CD8-positive, alpha-beta memory T cell (primary cell): Measurements from ENCODE around the gene GSTA3. TPM values are rescaled to one million over a fixed set of nuclear protein-coding genes. Genes with fewer than 3 reads are reported as not detected.
"Not testable (repeated sequence)": the region's sequence is repeated elsewhere in the genome, so short reads cannot be mapped to it uniquely, and the experiment has no call there.

Source experiments
- CTCF ChIA-PET: fragments of 350-600 bp; sonication (Branson Sonifier 250); formaldehyde crosslinking; loops from one replicate; lab custom pipeline; 2021; ENCODE audit warnings: antibody characterized with exemption; lab: Charles Lee
- POLR2A ChIA-PET: fragments of 350-600 bp; sonication (Branson Sonifier 250); formaldehyde crosslinking; loops from one replicate; lab custom pipeline; 2021; ENCODE audit warnings: antibody characterized with exemption; lab: Charles Lee
- DNase-seq, 5 donors: peaks; one replicate each; pipeline versions ENCODE4 v3.0.0 to v3.0.0-alpha.2; 2020 to 2022; ENCODE audit warnings: mixed read lengths in 1 of 5
- H3K27ac ChIP-seq: one replicate; pipeline ENCODE4 v1.7.0; 2013; ENCODE audit warnings: low read depth, mild to moderate bottlenecking, low read length, moderate library complexity
- H3K27me3 ChIP-seq: 2 replicates; pipeline ENCODE4 v1.7.0; 2013; ENCODE audit warnings: low read length, mild to moderate bottlenecking; ENCODE audit not compliant: insufficient read depth, poor library complexity, severe bottlenecking
- H3K36me3 ChIP-seq: 2 replicates; pipeline ENCODE4 v1.7.0; 2013; ENCODE audit warnings: mild to moderate bottlenecking, low read length, moderate library complexity; ENCODE audit not compliant: insufficient read depth
- H3K4me1 ChIP-seq: 2 replicates; pipeline ENCODE4 v1.7.0; 2013; ENCODE audit warnings: mild to moderate bottlenecking, low read length, moderate library complexity; ENCODE audit not compliant: insufficient read depth
- H3K4me3 ChIP-seq: 2 replicates; pipeline ENCODE4 v1.7.0; 2013; ENCODE audit warnings: mild to moderate bottlenecking, low read length
- H3K9me3 ChIP-seq: 2 replicates; pipeline ENCODE4 v1.7.0; 2013; ENCODE audit warnings: mild to moderate bottlenecking, low read length
- H3K27ac Mint-ChIP-seq, 8 donors: one replicate each; pipeline ENCODE4 v1.8.0; 2020 to 2021; ENCODE audit warnings: mixed read lengths in 8 of 8, mild to moderate bottlenecking in 6 of 8, inconsistent platforms in 3 of 8, moderate library complexity in 3 of 8
- H3K27me3 Mint-ChIP-seq, 2 donors: one replicate each; pipeline ENCODE4 v1.8.0; 2020 to 2021; ENCODE audit warnings: mixed read lengths in 2 of 2, mild to moderate bottlenecking in 1 of 2, moderate library complexity in 1 of 2
- H3K36me3 Mint-ChIP-seq, 3 donors: one replicate each; pipeline ENCODE4 v1.8.0; 2020 to 2021; ENCODE audit warnings: mixed read lengths in 3 of 3, inconsistent platforms in 1 of 3, mild to moderate bottlenecking in 1 of 3
- H3K4me1 Mint-ChIP-seq, 3 donors: one replicate each; pipeline ENCODE4 v1.8.0; 2020 to 2021; ENCODE audit warnings: mixed read lengths in 3 of 3, inconsistent platforms in 1 of 3, mild to moderate bottlenecking in 1 of 3
- H3K4me3 Mint-ChIP-seq, 7 donors: one replicate each; pipeline ENCODE4 v1.8.0; 2020 to 2021; ENCODE audit warnings: mixed read lengths in 7 of 7, mild to moderate bottlenecking in 6 of 7, moderate library complexity in 4 of 7, inconsistent platforms in 2 of 7
- H3K9me3 Mint-ChIP-seq, 5 donors: one replicate each; pipeline ENCODE4 v1.8.0; 2020 to 2022; ENCODE audit warnings: mixed read lengths in 5 of 5, mild to moderate bottlenecking in 3 of 5, moderate library complexity in 2 of 5, inconsistent platforms in 1 of 5
- polyA plus RNA-seq: library from polyadenylated mRNA; unstranded; fragments of 300-500 nt; fragmentation: Illumina TruSeq; gene quantifications from one replicate; pipeline ENCODE4 v1.2.3, GENCODE V29; 2021
- total RNA-seq, 2 experiments: library from RNA; stranded (reverse); gene quantifications; one replicate each; pipeline ENCODE4 v1.2.3, GENCODE V29; 2021

GSTA3 gene
- total and polyA plus RNA-seq, 3 experiments from 2014 or later, result not detected

DNA sequence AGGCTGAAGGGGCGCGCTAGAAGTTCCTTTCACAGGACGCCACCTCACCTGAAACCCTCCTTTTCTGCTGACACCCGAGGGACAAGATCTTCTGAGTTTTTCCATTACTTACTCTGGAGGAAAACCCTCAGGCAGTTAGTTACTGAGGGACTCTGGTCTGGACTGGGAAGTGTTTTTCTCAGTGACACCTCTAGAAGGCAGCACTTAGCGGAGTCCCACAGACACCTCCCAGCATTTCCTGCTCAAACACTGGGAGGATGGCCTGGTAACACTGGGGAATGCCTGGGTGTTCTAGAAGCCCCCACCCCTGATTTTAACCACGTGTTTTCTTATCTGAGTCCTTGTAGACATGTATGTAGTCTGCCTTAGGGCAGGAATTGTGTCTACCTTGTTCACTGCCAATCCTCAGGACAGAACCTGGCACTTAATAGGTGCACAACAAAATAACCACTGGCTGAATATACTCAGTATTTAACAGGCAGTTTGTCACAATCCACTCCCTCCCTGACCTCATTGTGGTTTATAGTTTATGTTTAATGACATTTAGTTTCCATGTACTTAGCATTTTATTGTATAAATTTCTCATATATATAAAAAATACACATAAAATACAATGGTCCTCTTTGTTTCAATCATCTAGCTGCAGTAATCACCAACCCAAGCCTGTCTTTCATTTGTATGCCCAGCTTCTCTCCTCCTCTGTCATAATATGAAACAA is 4.8 kb downstream of the GSTA3 start:
- ChIA-PET CTCF (no interaction called here), POLR2A (no interaction called here)
- no peak for DNase-seq
- Mint-ChIP-seq H3K4me3 (no peak overlapping the region), H3K4me1 (no peaks in the 10 kb centered on the region), H3K9me3 (peaks cover 0 to 4% (median 0%) of the 10 kb centered on the region in 5 donors), H3K36me3 (no peaks in the 10 kb centered on the region), H3K27me3 (peaks cover 7 to 34% of the 10 kb centered on the region in 2 donors), H3K27ac (no peak overlapping the region)
- no peaks in the 10 kb centered on the region for H3K36me3 ChIP-seq
- H3K9me3 ChIP-seq, result no peaks in the 10 kb centered on the region
- no peak overlapping the region for H3K4me3 ChIP-seq
- no peak overlapping the region for H3K27ac ChIP-seq
- H3K27me3 ChIP-seq, result no peaks in the 10 kb centered on the region
- H3K4me1 ChIP-seq, result no peaks in the 10 kb centered on the region

DNA sequence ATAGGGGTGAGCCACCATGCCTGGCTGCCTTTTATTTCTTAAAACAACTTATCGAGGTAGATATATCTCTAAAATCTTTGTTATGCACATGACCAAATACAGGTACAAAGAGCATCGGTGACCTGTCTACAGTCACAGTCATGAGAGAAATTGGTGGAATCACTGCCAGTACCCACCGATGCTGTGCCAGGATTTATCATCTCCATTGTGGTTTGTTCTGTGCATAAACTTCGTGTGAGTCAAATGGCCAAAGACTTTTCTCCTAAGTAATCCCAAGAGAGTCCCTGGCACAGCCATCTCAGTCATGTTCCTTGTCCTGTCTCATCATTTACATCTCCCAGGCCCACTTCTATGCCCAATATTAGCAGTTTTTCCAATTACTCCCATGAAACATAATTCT is 9.0 kb downstream of the GSTA3 start:
- ChIA-PET CTCF (no interaction called here), POLR2A (no interaction called here)
- Histone ChIP-seq H3K4me1 (no peaks in the 10 kb centered on the region), H3K27me3 (no peaks in the 10 kb centered on the region), H3K4me3 (no peak overlapping the region), H3K9me3 (no peaks in the 10 kb centered on the region), H3K36me3 (no peaks in the 10 kb centered on the region), H3K27ac (no peak overlapping the region)
- peaks cover 10 to 29% of the 10 kb centered on the region in 2 donors for H3K27me3 Mint-ChIP-seq
- H3K27ac Mint-ChIP-seq, result no peak overlapping the region
- H3K4me3 Mint-ChIP-seq, result no peak overlapping the region
- H3K9me3 Mint-ChIP-seq, result no peaks in the 10 kb centered on the region
- H3K4me1 Mint-ChIP-seq, result no peaks in the 10 kb centered on the region
- H3K36me3 Mint-ChIP-seq, result no peaks in the 10 kb centered on the region
- no peak for DNase-seq

DNA sequence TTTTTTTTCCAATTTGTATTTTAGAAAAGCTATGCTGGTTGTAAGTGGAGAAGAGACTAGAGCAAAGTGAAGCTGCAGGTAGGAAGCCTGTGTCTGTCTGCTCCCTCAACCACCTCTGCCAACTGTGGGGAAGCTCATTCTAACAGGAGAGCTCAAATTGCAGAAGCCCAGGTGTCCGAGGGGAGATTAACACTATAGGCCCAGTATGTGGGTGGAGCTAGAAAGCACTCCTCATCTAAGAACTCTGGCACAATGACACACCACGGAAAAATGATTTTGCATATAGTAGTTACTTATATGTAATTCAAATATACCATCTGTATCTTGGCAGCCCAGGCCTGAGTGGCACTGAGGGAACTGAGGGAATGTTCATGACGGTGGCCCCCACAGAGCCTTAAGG is 13.7 kb downstream of the GSTA3 start:
- H3K27me3 ChIP-seq, DNase-seq, H3K4me3 ChIP-seq, H3K36me3 Mint-ChIP-seq, H3K36me3 ChIP-seq, H3K27ac ChIP-seq, H3K9me3 Mint-ChIP-seq, H3K4me1 Mint-ChIP-seq, H3K9me3 ChIP-seq, POLR2A ChIA-PET, H3K4me3 Mint-ChIP-seq, H3K4me1 ChIP-seq, CTCF ChIA-PET, H3K27ac Mint-ChIP-seq: not testable (repeated sequence)
- H3K27me3 Mint-ChIP-seq, result peaks cover 11 to 17% of the 10 kb centered on the region in 2 donors

DNA sequence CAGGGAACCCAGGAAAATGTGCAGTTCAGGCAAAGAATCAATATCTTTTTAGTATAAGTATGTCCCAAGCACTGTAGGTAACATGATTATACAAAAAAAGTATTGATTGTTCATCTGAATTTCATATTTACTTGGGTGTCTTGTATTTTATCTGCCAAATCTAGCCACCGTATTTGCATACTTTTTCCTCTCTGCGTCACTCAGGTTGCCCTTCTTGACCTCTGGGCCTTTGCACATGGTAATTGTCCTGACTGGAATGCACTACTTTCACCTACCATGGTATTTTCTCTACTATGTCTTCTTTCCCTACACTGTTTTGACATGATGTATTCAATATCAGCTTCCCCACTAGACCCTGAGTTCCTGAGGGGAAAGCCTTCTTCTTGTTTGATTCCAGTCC is 15.2 kb downstream of the GSTA3 start:
- Mint-ChIP-seq H3K36me3 (no peaks in the 10 kb centered on the region), H3K27me3 (peaks cover 10 to 12% of the 10 kb centered on the region in 2 donors), H3K27ac (no peak overlapping the region), H3K9me3 (no peaks in the 10 kb centered on the region), H3K4me3 (no peak overlapping the region), H3K4me1 (no peaks in the 10 kb centered on the region)
- DNase-seq, result no peak
- Histone ChIP-seq H3K4me1 (no peaks in the 10 kb centered on the region), H3K27me3 (no peaks in the 10 kb centered on the region), H3K4me3 (no peak overlapping the region), H3K36me3 (no peaks in the 10 kb centered on the region), H3K27ac (no peak overlapping the region), H3K9me3 (no peaks in the 10 kb centered on the region)
- CTCF ChIA-PET, result no interaction called here
- POLR2A ChIA-PET, result no interaction called here

DNA sequence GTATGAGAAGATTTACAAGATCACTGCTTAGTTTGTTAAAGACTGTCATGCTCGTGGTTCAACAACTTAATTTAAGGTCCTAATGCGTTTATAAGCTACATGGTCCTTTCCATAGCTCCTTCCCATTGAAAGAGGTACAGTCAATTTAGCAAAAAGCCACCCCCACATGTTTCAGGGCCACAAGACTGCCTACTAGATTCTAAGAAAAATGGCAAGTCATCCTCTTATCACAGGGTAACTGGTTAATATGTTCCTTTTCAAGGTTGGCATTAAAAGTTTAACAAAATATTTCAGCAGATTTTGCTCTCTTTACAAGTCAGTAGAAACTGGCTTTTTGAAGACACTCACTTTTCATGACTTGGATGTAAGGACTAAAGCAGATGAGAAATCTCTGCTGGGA is 15.7 kb downstream of the GSTA3 start:
- ChIA-PET POLR2A (no interaction called here), CTCF (interaction anchor here (1.3 kb wide), 1 partner anchor 11 kb away, joined by 3 read pairs; no protein-coding TSS in a partner anchor)
- no peaks in the 10 kb centered on the region for H3K9me3 ChIP-seq
- no peaks in the 10 kb centered on the region for H3K4me1 ChIP-seq
- H3K27me3 Mint-ChIP-seq, result peaks cover 9 to 12% of the 10 kb centered on the region in 2 donors
- H3K36me3 ChIP-seq, result no peaks in the 10 kb centered on the region
- DNase-seq, result no peak
- H3K4me3 Mint-ChIP-seq, result no peak overlapping the region
- no peak overlapping the region for H3K27ac Mint-ChIP-seq
- no peak overlapping the region for H3K27ac ChIP-seq
- no peaks in the 10 kb centered on the region for H3K4me1 Mint-ChIP-seq
- no peaks in the 10 kb centered on the region for H3K27me3 ChIP-seq
- H3K4me3 ChIP-seq, result no peak overlapping the region
- no peaks in the 10 kb centered on the region for H3K9me3 Mint-ChIP-seq
- no peaks in the 10 kb centered on the region for H3K36me3 Mint-ChIP-seq

DNA sequence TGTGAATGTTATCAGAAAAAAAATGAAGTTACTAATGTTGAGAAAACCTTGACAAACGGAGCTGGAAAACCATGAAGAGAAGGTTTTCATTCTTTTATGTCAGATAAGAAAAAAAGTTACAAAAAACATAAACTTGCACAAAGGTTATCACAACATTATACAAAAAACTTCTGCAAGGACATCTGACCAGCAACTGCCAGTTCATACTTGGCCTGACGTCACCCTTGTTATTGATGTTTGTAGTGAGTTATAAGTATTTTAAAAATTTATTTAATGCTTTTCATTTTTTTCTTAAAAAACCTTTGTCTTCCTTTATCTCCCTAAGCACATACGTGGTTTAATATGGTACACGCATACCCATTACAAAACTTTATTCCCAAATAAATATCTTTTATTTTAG is 16.3 kb downstream of the GSTA3 start:
- H3K4me3 ChIP-seq, result no peak overlapping the region
- no peaks in the 10 kb centered on the region for H3K36me3 ChIP-seq
- Mint-ChIP-seq H3K9me3 (no peaks in the 10 kb centered on the region), H3K4me3 (no peak overlapping the region), H3K27ac (no peak overlapping the region), H3K36me3 (no peaks in the 10 kb centered on the region), H3K4me1 (no peaks in the 10 kb centered on the region), H3K27me3 (peaks cover 8 to 12% of the 10 kb centered on the region in 2 donors)
- CTCF ChIA-PET, result interaction anchor here (1.3 kb wide), 1 partner anchor 11 kb away, joined by 3 read pairs; no protein-coding TSS in a partner anchor
- no peaks in the 10 kb centered on the region for H3K4me1 ChIP-seq
- no peak overlapping the region for H3K27ac ChIP-seq
- no peaks in the 10 kb centered on the region for H3K27me3 ChIP-seq
- H3K9me3 ChIP-seq, result no peaks in the 10 kb centered on the region
- POLR2A ChIA-PET, result no interaction called here
- DNase-seq, result no peak

DNA sequence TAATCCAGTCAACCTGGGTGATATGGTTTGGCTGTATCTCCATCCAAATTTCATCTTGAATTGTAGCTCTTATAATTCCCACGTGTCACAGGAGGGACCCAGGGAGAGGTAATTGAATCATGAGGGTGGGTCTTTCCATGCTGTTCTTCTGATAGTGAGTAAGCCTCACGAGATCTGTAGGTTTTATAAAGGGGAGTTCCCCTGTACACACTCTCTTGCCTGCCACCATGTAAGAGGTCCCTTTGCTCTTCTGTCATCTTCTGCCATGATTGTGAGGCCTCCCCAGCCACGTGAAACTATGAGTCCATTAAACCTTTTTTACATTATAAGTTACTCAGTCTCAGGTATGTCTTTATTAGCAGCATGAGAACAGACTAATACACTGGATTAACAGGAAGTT is 19.5 kb downstream of the GSTA3 start:
- H3K36me3 ChIP-seq, result no peaks in the 10 kb centered on the region
- no peak overlapping the region for H3K4me3 Mint-ChIP-seq
- no peak overlapping the region for H3K27ac ChIP-seq
- H3K4me1 ChIP-seq, result no peaks in the 10 kb centered on the region
- no peak overlapping the region for H3K27ac Mint-ChIP-seq
- DNase-seq, result no peak
- H3K4me1 Mint-ChIP-seq, result no peaks in the 10 kb centered on the region
- no peaks in the 10 kb centered on the region for H3K36me3 Mint-ChIP-seq
- no peaks in the 10 kb centered on the region for H3K9me3 ChIP-seq
- H3K27me3 ChIP-seq, result no peaks in the 10 kb centered on the region
- peaks cover 8 to 9% of the 10 kb centered on the region in 2 donors for H3K27me3 Mint-ChIP-seq
- no peak overlapping the region for H3K4me3 ChIP-seq
- no peaks in the 10 kb centered on the region for H3K9me3 Mint-ChIP-seq
- CTCF ChIA-PET, result no interaction called here
- POLR2A ChIA-PET, result no interaction called here

DNA sequence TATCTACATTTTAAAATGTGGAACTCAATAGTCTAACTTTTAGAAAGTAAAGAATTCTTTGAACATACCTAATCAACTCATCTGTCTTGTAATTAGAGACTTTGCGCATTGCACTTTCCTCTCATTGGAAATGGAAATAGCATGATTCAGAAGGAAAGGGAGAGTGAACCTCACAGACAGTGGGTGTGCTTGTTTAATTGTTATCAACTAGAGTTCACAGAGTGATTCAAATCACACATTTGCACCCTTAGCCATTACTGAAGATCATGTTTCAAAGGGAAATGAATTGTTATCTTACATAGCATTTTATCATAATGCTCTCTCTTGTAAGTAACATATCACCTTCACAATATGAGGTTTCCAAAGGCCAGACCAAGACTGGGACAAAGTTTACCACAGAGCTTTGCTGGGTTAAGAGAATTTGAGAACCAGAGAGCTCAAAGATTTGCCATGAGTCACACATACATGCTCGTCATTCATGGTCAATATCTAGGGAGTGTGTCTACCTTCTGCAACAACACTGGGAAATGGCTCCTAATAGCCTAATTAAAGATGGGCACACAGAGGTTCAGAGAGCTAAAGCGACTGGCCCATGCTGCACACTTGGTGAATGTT is 21.5 kb downstream of the GSTA3 start:
- Mint-ChIP-seq H3K4me3 (no peak overlapping the region), H3K4me1 (no peaks in the 10 kb centered on the region), H3K36me3 (no peaks in the 10 kb centered on the region), H3K27me3 (peaks cover 6 to 9% of the 10 kb centered on the region in 2 donors), H3K9me3 (no peaks in the 10 kb centered on the region), H3K27ac (no peak overlapping the region)
- DNase-seq, result no peak
- ChIA-PET POLR2A (no interaction called here), CTCF (interaction anchor here (2.3 kb wide), 1 partner anchor 12 kb away, joined by 5 read pairs; no protein-coding TSS in a partner anchor)
- Histone ChIP-seq H3K4me3 (no peak overlapping the region), H3K27me3 (no peaks in the 10 kb centered on the region), H3K36me3 (no peaks in the 10 kb centered on the region), H3K27ac (no peak overlapping the region), H3K4me1 (no peaks in the 10 kb centered on the region), H3K9me3 (no peaks in the 10 kb centered on the region)
